NCI-H226 (cell line): ENCODE data around the gene TSPYL4.

Source experiments
- DNase-seq: peaks from one replicate; pipeline ENCODE4 v3.0.0-alpha.2; 2015

TSPYL4 gene

DNA sequence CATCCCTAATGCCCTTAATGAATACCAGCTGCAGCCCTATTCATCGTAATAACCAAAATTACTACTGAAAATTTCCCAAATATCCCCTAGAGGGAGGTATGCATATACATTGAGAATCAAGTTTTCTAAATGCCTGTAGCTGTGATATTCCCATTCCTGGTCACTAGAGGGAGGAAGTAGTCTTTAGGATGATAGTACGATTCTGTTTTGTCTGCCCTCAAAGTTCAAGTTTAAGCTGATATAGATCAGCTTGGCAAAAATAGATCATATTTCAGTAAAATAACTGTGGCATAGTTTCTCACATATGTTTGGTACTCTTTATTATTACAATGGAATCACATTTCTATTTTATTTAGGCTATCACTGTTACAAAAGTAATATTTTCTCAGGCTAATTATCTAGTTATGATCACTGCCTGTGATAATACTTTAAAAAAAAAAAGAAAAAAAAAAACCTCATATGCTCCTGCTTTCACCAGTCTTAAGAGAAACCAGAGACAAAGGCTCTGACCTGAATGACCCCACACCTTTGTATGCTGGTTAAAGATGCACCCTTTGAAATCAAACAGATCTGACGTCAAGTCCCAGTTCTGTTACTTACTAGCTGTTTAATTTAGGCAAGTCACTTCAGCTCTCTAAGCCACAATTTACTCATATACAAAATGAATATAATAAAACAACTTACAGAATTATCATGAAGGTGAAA lies 14.9 kb upstream of the TSPYL4 start:
- DNase-seq, result peak; percentile 49

DNA sequence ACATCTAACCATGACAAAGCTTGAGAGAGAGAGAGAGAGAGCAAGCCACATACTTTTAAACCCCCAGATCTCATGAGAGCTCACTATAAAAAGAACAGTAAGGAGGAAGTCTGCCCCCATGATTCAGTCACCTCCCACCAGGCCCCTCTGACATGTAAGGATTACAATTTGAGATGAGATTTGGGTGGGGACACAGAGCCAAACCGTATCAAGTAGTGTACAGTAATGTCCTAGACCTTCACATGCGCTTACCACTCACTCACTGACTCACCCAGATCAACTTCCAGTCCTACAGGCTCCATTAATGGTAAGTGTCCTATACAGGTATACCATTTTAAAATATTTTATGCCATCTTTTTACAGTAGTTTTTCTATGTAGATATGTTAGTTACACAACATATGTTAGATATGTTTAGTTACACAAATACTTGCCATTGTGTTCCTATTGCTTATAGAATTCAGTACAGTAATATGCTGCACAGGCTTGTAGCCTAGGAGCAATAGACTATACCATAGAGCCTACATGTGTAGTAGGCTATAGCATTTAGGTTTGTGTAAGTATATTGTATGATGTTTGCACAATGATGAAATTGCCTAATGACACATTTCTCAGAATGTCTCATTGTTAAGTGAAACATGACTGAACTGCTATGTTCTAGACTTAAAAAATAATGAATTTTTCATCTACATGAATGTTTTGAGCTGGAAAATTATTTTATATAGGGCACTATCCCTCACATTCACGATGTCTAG lies 14.1 kb upstream of the TSPYL4 start:
- no peak for DNase-seq

DNA sequence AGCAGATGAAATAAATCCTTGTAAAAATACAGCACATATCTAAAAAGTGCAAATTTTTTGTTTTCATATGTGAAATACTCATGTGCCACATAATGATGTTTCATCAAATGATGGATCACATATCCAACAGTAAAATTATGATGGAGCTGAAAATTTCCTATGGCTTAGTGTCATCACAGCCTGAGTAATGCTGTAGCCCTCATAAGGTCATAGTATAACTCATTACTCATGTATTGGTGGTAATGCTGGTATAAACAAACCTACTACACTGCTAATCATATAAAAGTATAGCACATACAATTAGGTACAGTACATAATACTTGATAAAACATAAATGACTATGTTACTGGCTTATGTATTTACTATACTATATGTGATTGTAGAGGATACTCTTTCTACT lies 12.9 kb upstream of the TSPYL4 start:
- peak; percentile 19 for DNase-seq

DNA sequence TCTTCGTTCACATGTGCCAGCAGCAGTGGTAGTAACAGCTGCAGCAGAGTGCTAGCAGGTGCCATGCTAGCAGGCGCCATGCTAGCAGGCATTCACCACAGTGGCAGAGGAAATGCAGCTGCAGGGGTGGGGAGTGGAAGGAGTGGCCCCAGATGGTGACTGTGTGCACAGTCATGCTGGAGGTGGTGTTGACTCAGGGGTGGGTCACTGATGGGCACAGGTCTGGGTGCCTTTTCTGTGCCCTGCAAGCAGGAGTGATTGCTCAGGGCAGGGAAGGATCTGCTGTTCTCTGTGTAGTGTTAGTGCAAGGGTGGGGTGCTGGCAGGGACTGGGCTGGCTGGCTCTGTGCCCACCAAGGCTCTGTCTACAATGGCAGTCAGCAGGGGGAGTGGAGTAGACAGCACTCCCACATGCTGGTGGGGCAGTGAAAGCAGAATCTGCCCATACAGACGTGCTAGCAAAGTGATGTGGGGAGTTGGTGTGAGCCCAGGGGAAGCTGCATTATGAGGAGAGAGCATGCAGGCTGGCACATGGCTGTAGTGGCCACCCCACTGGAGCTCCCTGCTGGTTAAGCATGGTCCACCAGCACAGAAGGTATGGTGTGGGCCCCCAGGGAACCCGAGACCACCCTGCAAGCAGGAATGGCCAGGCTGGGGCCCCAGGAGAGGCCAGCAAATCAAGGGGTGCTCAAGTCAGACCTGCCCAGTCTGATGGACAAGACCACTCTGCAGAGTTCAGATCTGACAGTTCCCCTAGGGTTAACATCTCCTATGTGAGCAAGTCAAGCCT lies 11.4 kb upstream of the TSPYL4 start:
- DNase-seq, result no peak

DNA sequence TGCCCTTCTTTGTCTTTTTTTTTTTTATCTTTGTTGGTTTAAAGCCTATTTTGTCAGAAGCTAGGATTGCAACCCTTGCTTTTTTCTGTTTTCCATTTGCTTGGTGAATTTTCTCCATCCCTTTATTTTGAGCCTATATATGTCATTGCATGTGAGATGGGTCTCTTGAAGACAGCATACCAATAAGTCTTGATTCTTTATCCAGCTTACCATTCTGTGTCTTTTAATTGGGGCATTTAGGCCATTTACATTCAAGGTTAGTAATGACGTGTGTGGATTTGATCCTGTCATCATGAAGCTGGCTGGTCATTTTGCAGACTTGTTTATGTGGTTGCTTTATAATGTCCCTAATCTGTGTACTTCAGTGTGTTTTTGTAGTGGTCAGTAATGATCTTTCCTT lies 9.5 kb upstream of the TSPYL4 start:
- DNase-seq, result no peak

DNA sequence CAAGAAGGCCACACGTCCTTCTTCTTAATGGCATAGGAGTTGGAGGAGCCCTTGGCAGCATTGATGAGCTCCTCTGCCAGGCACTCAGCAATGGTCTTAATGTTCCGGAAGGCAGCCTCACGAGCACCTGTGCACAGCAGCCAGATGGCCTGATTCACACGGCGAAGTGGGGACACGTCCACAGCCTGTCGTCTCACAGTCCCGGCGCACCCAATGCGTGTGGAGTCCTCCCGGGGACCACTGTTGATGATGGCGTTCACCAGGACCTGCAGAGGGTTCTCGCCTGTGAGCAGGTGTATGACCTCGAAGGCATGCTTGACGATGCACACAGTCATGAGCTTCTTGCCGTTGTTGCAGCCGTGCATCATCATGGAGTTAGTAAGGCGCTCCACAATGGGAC lies 4.6 kb upstream of the TSPYL4 start:
- DNase-seq, result no peak

DNA sequence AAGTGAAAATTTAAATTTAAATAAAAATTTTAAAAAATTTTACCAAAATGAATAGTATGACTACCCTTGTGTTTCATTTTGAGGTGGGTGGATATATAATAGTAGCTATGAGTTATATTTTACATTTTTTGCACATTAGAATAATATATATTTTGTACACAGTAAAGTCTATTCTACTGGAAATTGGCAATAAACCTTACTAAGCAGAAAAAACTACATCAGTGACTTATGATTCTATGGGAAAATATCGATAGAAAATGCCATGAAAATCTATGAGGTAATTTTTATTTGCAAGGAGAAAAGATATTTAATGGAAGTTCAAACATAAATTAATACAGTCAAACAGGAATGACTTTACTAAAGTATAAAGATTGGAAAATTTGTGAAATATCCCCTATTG lies 2.8 kb upstream of the TSPYL4 start:
- DNase-seq, result no peak

DNA sequence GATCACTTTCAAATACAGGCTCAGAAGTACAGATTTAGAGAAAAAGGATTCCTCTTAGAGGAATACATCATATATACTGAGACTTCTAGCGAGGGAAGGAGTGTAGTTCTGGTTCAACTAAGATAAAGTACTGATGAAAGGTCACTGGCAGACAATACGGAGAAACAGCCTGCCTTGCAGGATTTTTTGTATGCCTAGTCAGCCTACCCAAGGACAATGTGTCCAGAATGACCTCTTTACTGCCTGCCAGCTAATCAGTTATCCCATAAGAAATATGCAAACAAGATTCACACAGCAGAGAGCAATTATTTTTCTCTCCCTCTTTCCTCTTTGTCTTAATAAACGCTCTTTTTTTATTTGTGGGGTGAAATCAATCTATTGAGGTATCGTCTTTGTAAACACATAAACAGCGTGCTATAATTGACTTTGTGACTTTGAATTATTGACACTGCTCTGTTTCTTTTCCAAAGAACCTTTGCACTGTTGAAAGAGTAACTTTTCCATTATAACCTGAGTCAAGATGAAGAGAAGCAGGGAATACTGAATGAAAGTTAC lies 1.4 kb upstream of the TSPYL4 start:
- no peak for DNase-seq

DNA sequence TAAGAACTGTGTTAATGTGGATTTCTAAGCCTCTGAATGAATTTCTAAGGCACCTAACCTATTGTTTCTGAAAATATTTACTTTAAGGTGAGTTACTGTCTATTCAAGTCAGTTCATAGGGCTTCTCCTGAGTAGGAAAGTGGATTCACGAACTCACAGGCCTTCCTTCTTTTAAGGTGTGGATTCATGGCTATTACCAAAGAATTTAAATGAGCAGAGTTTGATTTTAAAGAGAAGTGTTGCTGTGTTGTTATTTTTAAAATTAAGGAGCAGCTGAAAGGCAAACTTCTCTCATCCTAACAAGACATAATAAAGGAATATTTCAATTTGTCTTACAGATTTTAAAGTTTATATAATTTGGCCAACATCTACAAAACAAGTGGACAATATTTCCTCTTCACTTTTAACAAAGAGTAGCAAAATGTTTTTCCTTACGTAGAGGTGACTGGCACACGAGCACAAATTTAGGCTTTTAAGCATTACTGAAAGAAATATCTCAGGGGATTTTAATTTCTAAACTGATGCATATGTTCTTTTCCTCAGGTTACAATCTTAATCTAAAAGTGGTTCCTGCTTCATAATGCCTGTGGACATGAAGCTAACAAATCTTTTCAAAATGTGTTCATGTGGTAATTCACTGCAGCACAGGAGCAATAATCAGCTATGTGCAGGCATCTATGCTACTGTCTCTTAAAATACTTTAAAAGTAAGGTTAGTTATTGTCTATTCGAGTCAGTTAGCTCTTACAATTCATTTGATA lies 602 bp upstream of the TSPYL4 start:
- no peak for DNase-seq

DNA sequence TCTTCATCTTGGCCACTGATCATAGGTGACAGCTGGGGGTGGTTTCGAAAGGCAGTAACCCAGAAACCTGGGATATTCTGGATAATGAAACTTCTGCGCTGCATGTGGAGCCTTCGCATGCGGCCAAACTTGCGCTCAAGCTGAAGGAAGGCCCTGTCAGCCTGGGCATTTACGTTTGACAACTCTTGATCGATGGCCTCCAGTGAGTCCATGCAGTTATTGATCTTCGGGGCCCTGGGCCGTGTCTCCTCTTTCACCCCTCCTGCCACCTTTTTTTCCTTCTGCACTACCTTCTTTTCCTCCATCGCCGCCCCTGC lies 729 bp downstream of the TSPYL4 start:
- no peak for DNase-seq

DNA sequence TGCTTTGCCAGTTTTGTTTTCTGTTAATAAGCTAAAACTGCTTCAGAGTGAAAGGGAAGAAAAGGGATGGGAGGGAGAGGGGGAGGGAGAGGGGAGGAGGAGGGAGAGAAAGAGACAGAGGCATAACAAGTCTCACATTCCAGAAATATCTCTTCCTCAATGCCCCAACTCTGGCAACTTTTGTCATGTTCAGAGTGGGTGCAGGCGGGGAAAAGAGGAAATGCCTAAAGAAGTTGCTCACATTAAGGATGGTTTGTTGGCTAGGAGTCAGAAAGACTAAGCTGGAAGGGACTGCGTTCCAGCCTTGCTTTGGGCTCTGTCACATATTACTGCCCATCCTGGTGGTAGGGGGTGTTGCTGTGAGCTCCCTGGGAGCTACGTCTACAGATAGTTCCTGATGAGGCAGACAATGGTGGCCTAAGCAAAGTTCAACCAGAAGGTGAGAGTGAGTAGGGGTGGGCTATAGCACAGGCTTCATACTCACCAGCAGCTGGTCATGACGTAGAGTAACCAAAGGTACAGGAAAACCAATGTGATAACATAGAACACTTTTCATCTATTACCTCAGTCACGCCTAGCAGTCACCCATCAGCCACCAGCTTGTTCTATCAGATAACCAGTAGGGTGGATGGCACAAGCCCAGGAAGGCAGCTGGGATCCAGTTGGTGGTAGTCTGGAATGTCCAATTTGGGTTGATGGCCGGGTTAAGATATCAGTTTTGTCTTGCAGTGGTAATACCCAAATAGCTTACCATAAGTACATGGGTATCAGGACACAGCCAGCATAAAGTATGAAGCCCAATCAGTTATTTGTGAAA lies 2.1 kb downstream of the TSPYL4 start:
- peak; percentile 58 for DNase-seq

DNA sequence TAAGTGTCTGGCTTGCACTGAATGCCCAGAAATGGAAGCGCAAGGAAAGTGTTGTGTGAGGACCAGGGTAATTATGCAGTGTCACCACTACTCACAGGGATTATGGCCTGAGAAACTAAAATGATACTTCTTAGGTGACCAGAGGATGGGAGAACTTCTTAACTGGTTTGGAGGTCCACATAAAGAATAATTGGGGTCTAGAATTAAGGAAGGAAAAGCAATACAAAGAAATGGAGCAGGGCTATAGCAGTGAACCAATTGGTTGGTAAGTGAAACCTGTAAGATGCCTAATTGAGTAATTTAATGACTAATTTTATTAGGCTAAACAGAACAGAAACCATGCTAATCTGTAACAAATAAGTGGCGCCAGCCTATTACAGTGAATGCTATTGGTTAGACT lies 5.3 kb downstream of the TSPYL4 start:
- no peak for DNase-seq

DNA sequence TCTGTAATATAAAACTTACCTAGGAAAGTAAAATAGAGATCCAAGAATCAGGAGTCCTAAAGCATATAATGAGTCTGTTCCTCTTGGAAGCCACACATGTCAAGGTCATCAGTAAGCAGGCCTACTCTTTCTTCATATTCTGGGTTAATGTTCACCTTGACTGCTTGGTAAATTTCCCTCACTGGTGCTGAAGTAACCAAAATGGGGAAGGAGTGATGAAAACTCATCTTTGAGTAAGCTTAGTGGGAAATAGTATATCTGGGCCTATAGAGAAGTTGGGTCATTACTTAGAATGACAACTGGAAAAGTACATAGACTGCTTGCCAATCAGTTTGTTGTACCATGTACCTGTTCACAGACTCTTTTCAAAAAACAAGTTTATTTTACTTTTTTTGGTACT lies 6.6 kb downstream of the TSPYL4 start:
- DNase-seq, result no peak

DNA sequence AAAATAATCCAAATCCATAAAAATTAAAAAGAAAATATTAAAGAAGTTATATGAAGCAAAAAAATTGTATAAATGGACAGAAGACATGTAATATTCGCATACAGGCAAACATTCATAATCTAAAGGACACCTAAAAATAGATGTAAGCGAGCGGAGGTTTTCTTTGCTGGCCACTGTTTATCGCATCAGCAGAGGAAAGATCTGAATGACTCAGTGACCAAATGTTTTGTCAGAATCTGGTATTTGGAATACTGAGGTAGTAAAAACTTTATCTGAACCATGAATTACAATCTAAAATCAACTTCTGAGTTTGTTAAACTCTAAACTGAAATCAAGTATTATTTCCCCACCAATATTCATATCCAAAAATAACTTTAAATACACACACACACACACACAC lies 7.8 kb downstream of the TSPYL4 start:
- DNase-seq, result no peak

DNA sequence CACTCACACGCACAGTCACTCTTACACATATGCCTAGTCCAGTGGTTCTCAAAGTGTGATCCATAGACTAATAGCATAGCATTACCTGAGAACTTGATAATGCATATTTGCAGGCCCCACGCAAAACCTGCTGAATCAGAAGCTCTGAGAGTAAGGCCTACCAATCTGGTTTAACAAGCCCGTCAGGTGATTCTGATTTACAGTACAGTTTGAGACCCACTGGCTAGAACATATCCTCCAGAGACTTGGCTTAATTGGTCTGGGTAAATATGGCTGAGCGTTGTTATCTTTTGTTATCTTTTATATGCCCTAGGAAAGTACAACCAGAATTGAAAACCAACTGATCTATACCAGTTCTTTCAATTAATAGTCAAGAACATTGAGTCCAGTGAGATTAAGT lies 9.6 kb downstream of the TSPYL4 start:
- DNase-seq, result no peak

DNA sequence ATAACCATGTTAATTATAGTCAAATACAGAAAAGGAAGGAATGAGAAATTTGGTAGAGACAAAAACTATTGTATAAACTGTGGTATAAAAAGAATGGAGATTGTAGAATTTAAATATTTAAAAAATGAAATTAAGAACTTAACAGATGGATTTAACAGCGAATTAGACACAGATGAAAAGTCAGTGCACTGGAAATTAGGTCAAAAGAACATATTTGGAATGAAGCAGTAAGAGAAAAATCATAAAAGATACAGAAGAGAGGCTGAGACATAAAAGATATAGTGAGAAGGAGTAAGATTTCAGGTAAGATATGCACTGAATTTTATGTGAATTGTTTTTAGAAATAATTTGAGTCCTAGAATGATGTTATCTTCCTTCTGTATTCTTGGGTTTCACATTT lies 14.0 kb downstream of the TSPYL4 start:
- no peak for DNase-seq

DNA sequence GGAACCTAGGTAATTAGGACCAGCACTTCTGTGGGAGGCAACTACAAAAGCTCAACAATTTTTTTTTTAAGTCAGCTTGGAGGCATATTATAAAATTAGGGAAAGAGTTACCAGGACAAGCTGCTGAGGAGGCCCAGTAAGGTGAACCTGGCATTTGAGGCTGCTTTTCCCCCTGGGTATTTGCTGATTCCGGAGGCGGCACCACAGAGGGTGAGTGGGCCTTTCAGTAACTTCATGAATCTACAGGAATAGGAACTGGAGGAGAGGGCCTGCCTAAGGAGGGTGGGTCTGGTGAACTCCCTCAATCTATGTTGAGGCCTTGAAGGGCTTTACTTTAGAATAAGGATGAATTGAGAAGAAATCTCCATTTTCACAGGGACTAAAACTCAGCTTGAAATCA lies 14.6 kb downstream of the TSPYL4 start:
- no peak for DNase-seq

DNA sequence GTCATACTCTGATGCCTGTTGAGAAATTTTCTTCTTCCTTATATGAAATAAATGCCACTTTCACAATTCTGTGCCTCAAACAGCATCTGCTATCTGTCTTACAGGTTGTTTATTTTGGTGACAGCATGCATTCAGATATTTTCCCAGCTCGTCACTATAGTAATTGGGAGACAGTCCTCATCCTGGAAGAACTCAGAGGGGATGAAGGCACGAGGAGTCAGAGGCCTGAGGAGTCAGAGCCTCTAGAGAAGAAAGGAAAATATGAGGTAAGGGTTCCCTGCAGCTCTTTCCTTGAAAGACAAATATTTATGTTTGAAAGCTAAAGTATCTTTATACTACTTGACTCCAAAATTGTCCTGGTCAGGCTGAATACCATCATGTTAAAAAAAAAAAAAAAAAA lies 15.8 kb downstream of the TSPYL4 start:
- DNase-seq, result no peak

DNA sequence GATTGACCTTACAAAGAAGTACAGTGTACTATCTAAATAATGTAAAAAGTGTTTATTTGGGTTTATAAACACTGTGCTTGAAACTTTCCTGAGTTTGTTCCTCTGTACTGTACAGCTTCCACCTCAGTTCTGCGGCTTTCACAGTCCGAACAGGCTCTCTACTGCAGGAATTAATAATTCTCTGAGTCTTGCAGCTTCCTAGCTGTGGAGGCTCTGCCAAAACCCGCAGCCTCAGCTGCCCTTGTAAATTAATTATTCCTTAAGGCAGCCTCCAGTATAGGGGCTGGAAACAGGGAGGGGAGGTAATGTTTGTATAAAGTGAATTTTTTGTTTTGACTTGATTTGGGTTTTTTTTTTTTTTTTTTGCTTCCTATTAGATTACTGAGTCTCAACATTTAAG lies 19.2 kb downstream of the TSPYL4 start:
- no peak for DNase-seq

DNA sequence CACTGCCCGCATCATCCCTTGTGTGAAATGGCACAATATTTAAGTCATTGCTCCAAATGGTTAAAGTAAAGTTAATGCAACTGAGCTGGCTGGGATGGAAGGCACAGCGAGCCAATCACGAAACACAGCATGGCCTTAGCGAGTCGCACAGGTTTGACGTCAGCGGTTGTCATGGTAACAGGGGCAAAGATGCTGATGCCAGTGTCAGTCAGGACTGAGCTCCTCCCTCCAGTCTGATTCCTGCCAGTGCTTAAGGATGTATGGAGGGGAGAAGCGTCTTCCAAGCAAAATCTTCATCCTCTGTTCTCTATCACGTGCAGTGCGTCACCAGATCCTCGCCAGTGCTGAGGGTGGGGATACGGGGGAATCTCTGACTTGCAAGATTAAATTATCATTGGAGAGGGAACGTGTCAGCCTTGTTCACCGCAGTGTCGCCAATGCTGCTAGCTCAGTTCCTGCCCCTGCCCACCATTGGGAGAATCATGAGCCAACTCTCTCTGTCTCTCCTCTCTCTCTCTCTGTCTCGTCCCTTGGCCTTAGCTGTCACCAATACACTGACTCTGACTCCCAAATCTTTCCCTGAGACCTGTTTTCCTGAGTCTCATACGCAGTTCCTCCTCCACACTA lies 24.5 kb downstream of the TSPYL4 start:
- DNase-seq, result peak; percentile 16

DNA sequence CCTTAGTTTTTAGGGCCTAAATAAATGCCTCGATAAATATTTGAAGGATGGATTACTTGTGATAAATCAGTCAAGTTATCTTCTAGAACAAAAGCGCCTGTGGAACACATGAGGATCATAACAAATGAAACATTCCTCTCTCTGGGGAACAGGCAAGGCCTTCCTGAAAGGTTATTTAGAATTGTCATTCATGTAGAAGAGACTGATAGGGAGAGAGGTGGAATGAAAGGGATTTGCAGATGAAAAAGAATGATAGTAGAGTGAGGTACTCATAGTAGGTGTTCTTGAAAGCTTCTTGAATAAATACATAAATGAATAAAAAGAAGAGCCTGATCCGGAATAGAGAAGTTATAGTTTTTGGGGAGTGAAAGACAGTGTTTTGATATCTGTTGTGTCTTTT lies 30.5 kb downstream of the TSPYL4 start:
- DNase-seq, result no peak

DNA sequence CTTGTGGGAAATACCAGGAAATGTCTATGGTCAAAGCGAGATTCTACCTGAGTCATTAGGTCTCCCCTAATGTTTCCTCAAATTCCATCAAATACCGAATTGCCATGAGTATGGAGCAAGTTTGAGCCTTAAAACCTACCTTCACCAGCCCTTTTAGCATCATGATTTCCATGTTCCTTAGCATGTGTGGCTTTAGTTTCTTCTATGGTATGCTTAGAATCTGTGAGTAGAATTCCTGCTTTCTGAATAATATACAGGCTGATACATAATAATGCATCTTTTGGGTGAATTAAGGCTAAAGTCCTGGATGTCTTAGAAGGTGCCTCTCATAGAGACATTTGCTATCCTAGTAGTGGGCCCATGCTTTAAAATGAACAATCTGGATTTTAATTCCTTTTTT lies 32.0 kb downstream of the TSPYL4 start:
- DNase-seq, result no peak
